NCI-H510A (cell line): ENCODE results near the gene MDH1B.
"Not testable (repeated sequence)": the region's sequence is repeated elsewhere in the genome, so short reads cannot be mapped to it uniquely, and the experiment has no call there.

ENCODE experiments used
- DNase-seq: peaks from one replicate; lab custom pipeline; 2025; lab: John Stamatoyannopoulos, UW

Gene MDH1B

DNA sequence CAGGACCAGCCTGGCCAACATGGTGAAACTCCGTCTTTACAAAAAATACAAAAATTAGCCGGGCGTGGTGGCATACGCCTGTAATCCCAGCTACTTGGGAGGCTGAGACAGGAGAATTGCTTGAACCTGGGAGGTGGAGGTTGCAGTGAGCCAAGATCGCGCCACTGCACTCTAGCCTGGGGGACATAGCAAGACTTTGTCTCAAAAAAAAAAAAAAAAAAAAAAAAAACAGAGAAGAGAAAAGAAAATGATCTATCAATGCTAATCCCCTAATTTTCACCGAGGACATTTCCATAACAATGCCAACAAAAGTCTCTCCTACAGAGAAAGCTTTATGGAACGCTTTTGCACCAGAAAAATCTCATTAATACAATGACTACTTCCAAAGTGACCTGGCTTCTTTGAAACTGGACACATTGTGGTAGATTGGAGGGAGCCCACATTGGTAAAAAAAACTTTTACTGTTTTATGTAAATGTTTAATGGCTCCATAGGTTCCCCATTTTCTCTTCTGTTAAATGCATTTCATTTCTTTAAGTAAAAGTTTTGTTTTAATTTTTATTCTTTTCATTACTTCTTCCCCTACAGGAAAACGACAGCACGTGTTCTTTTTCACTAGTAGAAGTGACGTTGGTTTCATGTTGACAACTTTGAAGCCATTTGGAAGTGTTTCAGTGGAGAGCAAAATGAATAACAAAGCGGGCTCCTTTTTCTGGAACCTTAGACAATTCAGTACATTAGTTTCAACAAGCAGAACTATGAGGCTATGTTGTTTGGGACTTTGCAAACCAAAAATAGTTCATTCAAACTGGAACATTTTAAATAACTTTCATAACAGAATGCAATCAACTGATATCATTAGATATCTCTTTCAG is 1.2 kb upstream of the MDH1B start:
- no peak for DNase-seq

DNA sequence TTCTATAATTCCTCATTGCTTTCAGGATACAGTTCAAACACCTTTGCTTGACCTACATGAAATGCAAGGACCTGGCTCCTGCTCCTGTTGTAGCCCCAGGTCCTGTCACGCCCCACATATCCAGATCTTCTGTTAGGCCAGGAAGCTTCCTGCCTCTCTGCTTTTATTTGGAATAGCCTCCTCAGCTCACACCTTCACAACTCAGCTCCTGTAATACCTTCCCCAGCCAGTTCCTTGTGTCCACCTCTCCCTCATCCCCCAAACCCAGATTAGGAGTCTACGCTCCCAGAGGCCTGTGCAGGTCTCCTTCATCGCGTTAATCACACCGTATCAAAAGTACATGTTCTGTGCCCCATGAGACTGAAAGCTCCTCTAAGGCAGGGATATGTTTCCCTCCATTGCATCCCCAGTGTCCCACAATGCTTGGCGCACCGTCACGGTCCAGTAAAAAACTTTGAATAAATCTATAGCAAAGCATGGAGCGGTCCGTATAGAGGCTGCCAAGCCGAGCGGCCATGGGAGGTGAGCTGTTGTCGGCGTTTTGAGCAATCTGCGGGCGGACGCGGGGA is 371 bp downstream of the MDH1B start:
- no peak for DNase-seq

DNA sequence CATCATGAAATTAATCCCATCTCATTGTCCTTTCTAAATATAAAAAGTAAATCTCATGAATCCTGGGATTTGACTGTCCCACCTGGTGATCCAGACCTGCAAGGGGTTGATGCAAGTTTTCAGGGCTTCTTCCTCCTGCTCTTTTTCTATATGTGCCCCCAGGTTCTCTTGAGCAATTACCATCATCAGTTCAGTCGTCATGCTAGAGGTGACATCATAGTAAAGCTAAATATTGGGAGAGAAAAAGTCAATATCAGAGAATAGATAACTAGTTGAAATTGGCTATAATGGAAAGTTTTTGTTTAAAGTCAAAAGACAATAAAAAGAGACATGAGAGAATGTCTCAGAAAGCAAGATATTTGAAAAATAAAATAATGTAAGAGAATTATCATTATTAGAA is 8.3 kb downstream of the MDH1B start:
- DNase-seq: no peak

DNA sequence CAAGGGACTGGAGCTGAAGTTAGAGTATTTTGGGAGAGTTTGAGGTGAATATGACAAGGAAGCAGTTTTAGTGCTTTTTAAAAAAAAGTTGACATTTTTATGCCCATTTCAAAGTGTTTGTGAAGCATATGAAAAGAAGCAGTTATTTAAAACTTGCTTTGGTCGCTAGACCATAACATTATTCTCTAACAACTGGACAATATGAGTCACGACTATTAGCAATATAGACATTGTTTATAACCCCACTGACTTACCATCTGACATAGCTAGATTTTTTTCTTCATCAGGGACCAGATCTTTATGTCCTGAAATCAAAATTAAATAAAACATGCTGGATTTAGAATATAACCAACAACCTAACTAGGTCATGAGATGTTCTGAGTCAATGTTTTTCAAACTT is 24.3 kb downstream of the MDH1B start:
- DNase-seq: no peak

DNA sequence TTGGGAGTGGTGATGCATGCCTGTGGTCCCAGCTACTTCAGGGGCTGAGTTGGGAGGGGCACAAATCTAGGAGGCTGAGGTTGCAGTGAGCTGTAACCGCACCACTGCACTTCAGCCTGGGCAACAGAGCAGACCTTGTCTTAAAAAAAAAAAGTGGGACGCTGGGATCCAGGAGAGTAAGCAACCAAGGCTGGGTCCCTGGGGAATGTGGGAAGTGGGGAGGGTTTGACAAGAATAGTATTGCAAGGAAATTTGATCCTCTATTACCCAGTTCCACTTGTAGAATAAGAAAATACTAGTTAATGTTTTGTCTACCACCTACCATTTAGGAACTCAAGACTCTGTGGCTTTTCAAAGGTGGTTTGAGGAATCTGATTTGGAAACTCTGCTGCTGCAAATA is 25.9 kb downstream of the MDH1B start:
- DNase-seq: no peak

DNA sequence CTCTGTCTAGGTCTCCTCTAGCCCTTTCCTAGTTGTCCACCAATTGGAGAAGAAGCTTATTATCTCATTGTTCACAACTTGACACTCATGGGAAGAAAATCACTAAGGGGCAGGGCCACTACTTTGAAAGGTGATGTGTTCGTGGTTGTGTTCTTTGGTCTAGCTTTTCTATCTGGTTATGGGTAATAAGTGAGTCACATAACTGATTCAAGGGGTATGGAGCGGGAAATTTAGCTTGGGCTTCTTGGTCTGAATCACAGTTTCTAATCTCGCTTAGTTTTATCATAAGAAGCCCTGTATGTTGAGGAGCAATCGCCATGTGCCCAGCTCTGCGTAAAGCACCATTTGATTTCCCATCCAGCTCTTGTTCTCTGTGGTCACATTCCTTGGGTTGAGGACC is 28.2 kb downstream of the MDH1B start:
- no peak for DNase-seq

DNA sequence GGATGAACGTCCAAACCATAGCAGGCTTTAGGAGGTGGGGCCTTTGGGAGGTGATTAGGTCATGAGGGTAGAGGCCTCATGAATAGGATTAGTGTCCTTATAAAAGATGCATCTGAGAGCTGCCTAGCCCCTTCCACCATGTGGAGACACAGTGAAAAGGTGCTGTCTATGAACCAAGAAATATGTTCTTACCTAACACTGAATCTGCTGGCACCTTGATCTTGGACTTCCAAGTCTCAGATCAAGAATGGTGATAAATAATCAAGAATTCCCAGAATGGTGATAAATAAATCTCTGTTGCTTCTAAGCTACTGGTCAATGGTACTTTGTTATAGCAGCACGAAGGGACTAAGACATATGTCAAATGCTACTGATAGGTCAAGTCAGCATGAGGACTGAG is 31.8 kb downstream of the MDH1B start:
- DNase-seq: no peak

DNA sequence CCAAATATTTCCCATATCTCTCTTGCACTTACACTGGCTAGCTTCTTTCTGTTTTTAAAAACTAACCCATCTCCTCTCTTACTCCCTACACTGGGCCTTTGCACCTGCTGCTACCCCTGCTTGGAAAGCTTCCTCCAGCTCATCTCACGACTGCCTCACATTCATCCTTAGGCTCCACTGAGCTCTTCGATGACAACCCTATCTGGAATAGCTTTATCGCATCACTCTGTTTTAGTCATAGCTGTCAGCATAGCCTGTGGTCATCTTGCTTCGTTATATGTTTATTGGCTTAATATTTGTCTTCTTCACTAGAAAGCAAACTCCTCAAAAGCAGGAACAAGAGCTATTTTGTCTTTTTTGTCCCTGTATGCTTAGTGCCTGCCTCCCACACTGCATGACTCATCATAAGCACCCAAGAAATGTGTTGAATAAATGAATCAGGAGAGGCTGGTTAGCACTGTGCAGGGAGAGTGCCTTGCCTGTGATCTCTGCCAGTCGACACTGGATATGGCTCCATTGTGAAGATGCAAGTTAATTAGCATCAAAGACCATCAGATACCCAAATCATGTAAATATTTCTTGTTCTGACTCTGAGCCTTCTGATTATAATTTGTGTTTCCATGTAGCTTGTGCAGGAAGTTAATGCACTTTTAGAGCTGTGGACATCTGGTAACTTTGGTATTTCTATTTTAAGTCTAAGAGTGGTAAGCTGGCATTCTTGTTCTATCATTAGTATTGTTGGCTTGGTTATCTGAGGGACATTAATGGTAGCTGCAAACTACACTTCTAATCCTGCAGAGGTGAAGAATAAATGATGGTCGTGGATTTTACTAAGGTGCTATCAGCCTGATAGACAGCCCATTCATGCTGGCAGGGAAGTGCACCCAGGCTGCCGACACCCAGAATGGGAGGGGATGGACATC is 36.6 kb downstream of the MDH1B start:
- DNase-seq: no peak

DNA sequence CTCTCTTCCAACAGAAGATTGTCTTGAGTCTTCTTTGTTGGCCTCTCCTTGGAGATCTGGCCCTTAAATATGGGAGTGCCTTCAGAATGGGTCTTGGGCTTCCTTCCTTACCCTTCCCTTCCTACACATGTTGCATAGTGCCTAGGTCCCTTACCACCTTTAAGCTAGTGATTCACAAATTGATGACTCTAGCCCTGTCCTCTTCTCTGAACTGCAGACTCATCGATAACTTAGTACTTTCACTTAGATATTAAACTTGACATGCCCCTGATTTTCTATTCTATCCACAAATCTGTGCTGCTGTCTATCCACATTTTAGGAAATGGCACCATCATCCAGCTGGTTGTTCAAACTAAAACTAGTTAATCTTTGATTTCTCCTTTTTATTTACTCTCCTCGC is 37.8 kb downstream of the MDH1B start:
- DNase-seq: no peak

DNA sequence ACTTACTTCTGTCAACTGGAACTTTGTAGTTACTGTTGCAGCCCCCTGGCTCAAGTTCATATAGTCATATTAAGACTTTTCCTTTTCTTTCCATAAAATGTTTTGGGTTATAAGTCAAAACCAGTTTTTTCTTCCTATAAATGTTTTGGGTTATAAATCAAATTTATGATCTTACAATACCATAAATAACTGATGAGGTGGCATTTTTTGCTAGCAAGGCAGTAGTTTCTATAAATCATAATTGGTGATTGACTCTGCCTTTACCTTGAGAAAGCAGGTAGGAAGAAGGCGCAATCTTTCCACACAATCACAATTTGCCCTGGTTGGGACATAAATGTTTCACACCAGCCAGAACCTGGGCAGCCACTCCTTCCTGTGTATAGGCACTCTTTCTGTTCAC is 41.8 kb downstream of the MDH1B start:
- no peak for DNase-seq

DNA sequence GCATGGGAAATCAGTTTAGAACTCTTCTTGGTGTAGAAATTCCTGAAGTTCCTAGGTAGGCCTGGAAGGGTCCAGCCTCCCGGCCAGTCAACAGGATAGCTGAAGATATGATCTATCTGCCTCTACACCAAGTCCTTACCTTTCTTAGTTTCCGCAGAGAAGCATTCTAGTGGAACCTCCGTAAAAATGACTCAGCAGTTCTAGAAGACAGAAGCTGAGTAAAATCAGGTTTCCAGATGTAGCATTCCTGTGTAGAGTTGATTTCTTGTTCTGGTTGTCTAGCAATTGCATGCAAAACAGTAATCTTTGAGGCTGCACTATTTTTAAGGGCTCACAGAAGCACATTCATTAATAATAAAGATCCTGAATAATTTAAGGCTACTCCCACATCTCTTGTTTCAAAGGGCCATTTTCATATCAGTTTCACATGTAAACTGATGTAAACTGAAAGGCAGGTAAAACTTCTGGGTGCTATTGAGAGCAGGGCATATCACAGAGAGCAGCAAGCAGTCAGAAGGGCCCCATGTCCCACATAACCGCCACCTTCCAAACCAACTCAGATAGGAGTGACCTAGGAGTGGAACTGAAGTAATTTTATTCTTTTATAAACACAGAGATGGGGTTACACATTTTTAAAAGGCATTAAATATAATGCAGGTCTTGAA is 43.7 kb downstream of the MDH1B start:
- DNase-seq: no peak

DNA sequence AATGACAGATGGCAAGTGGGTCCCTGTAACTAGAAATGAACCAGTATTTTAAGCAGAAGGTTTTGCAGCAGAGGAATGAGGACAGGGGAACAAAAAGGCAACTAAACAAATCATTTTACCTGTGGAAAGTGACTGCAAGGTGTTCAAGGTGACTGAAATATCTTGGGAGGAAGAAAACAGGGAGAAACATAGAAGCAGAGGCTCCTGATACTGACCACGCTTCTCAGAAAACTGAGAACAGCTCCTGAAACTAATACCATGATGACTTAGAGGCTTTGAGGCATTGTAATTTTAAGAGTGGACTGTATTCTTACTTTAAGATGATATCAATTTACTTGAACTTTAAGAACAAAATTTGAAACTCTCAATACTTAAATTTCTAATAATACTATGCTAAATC is 46.8 kb downstream of the MDH1B start, which contains the start of gene DYTN:
TSS of gene DYTN (minus strand) at position 101 of the 400 bp plus-strand sequence. CDS start 117 bp downstream, outside the sequence.
- no peak for DNase-seq

DNA sequence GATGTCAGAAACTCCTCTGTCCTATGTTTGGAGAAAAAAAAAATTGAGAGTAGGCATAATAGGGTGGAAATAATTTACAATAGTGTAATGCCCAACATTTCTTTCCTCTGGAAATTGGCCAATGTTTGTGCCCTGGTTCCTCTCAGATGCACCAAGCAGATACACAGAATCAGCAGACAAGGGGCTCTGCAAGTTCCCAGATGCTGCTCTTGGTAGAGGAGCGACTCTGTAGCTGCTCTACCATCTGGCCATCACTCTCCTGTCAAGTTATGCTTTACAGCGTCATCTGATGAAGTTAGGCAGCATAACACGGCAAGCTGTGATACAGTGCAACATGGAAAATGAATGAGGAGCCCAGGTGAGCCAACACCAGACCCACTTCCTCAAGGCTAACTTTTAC is 48.5 kb downstream of the MDH1B start:
- DNase-seq: no peak

DNA sequence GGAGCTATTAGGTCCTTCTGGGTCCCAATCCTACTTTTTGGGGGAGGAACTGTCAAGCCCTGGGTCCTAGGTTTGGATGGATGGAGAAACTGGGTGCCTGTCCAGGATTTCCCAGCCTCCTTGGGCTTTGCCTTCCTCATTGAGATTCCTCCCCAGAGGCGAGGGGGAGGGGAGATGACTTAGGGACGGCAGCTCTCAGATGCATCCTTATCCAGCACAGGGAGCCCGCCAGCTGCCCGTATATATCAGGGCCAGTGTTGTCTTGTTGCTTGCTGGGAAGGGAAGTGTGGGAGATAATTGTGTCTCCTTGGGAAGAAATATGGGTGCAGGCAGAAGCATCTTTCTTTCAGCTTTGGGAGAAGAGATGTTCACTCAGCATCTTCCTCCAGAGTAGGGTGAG is 49.9 kb downstream of the MDH1B start:
- DNase-seq: not testable (repeated sequence)

DNA sequence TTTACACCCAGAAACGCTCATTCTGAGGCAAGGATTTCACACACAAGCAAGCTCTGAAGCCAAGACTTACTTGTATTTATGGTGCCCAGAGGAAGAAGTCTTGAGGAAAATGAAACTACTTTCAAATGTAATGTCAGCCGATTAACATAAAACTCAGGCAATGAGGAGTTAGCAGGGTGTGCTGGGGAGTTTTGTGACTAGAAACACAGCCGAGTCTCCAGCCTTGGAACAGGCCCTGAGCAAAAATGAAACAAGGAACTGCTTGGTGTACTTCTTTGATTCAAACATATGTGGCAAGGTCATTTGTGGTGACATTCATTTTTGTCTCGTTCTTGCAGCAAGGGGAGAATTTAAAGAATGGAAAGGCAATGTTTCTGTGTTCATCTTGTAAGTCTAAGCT is 51.4 kb downstream of the MDH1B start:
- no peak for DNase-seq

DNA sequence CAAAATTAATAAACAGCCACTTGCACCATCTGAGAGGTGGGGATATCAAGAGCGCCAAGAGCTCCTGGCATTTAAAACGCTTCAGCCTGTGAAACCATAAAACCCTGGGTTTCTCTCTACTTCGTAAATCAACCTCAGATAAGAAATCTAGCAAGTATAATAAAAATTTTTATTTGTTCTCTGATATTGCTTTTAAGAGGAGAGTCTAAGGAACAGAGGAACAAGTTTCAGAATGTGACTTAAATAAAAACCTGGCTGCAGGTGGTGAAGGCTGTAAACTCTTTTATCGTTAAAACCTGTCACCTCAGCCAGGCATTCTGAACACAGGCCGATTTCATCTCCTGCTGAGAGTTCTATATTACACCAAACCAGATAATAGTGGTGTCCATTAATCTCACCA is 56.8 kb downstream of the MDH1B start:
- DNase-seq: no peak

DNA sequence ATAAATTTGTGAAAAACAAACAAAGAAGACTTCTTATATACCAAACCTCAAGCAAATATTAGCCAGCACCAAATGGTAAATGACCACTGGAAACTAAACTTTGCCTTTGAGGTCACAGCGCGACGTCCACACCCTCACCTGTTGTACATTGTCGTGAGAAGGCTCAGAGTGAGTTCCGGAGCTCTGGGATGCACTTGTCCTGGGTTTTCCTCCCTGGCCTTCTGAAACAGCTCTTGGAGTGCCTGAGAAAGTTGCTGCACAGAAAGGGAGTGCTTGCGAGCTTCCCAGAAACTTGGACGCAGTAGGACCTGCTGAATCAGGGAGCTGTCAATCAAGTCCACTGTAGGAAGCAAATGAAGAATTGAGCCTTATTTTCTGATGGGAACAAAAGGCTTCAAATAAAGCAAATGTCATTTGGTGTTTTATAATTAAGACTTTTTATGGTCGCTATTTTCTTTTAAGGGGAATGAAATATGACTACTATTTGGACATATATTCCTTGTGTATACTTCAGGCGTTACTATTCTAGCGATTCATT is 57.9 kb downstream of the MDH1B start:
- no peak for DNase-seq

DNA sequence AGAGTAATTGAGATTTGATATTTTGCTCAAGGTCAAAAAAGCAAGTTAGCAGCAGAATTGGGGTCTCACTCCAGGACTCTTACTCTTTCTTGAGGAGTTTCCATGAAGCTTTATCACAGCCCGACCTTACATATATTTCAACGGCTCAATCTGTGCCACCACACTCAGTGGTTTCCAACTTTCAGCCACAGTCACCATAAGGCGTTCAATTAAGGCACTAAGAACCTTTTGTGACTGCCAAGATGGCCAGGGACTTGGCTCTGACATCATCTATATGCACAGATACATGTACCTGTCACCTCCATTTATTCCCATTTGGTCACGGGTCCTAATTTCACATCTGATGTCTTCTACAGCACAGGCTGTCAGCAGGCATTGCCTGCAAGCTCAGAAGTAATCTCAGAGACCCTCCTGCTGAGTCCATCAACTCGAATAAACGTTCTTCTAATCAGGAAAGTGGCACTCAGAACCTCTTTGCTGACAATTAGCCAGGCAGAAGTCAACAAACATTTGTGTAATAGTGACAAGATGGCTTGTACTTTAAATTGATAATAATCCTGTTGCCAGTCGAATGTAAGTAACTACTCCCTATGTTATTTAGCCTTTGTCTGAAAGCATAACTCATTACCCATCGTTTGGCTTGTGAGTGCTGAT is 63.0 kb downstream of the MDH1B start:
- no peak for DNase-seq

DNA sequence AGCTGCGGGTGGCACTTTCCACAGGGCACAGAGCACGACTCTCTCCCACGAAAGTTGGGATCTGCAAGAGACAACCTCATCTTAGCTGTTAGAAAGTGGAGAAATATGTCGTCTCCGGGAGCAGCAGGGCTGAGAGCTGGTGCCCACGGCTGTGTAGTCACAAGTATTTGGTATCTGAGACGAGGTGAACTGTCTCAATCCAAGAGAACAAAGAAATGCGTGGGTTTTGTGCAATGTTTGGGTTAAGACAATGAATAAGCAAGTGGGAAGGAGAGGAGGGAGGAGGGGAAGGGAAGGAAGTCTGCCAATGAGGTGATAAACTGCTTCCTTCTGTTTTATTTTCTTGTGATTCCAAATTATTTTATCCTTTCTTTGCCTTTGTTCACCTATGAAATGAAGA is 65.0 kb downstream of the MDH1B start:
- no peak for DNase-seq

DNA sequence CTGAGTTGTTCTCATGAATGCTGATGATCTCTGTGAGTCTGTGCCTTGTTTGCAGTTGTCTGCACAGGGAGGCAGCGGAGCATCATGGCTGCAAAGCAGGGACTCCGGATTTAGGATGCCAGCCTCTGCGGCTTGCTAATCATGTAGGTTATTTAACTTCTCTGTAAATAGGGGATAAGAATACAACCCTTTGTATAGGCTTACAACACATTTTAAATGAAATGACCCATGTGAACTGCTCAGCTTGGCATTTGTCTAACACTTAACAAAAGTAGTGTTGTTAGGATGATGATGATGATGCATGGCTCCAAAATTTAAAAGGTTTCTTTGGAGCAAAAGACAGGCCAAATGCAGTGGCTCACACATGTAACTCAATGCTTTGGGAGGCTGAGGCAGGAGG is 66.3 kb downstream of the MDH1B start:
- DNase-seq: no peak

DNA sequence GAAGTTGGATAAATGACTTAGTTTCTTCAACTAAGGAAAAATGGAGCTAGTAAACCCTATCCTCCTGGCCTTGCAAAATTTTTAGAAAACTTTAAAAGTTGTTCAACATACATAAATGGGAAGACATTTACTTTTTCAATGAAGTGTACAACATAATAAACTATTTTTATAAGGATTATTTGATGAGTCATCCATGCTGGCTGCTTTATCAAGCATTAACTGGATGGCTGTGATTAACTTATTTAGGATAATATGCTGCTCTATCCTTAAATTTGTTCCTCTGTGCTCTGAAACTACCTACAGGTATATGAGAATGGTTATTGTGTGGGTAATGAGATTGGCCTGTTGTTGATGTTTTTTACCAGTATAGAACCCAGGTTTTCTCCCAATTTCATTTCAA is 68.2 kb downstream of the MDH1B start:
- no peak for DNase-seq
